ENCODE data around the gene RAET1G. TPM values are rescaled to one million over a fixed set of nuclear protein-coding genes. Genes with fewer than 3 reads are reported as not detected.
"Not testable (repeated sequence)": the region's sequence is repeated elsewhere in the genome, so short reads cannot be mapped to it uniquely, and the experiment has no call there.

The RAET1G gene
- total RNA-seq, 3 donors from 2014 or later (not counting 1 experiment from before 2014, with no cell fraction given) = 0.43 TPM; not detected in 2

DNA sequence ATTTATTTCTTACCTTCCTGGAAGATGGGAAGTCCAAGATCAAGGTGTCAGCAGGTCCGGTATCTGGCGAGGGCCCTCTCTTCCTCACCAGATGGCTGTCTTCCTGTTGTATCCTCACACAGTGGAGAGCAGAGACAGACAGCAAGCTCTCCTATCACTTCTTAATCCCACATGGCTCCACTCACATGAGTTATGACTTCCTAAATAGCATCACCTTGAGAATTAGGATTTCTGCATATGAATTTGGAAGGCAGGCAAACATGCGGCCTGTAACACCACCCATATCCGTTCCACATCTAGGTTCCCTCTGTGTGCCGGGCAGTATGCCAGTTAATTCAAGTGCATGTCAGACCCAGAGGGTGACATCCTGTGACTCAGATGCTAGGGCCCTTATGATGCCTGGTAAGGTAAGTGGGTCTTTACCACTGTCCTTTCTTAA, 27.1 kb downstream of the RAET1G start:
- H3K4me1 ChIP-seq (ENCODE audit: control insufficient read depth, insufficient read depth, low read length) = no peaks in the 10 kb centered on the region
- H3K4me3 ChIP-seq (ENCODE audit: low read length) = no peak overlapping the region
- Mint-ChIP-seq H3K4me3 (no peak overlapping the region), H3K27me3 (ENCODE audit: low read depth in 2 of 2) (peaks cover 12 to 23% of the 10 kb centered on the region in 2 donors), H3K27ac (no peak overlapping the region), H3K9me3 (no peaks in the 10 kb centered on the region), H3K4me1 (peaks cover 0 to 6% of the 10 kb centered on the region in 2 donors), H3K36me3 (no peaks in the 10 kb centered on the region)
- intact Hi-C loops (cut with micrococcal nuclease) = no loop called here
- H3K27ac ChIP-seq (ENCODE audit: low read length) = no peak overlapping the region
- WGBS (ENCODE audit: insufficient coverage) = 46% methylated on average over 5 of the region's 5 CpGs
- H3K9me3 ChIP-seq (ENCODE audit: control insufficient read depth, insufficient read depth, low read length) = no peaks in the 10 kb centered on the region
- TF ChIP-seq, protein P1, sequence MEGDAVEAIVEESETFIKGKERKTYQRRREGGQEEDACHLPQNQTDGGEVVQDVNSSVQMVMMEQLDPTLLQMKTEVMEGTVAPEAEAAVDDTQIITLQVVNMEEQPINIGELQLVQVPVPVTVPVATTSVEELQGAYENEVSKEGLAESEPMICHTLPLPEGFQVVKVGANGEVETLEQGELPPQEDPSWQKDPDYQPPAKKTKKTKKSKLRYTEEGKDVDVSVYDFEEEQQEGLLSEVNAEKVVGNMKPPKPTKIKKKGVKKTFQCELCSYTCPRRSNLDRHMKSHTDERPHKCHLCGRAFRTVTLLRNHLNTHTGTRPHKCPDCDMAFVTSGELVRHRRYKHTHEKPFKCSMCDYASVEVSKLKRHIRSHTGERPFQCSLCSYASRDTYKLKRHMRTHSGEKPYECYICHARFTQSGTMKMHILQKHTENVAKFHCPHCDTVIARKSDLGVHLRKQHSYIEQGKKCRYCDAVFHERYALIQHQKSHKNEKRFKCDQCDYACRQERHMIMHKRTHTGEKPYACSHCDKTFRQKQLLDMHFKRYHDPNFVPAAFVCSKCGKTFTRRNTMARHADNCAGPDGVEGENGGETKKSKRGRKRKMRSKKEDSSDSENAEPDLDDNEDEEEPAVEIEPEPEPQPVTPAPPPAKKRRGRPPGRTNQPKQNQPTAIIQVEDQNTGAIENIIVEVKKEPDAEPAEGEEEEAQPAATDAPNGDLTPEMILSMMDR (IDR thresholded peaks at IDR 0.05) = no peak
- H3K36me3 ChIP-seq (ENCODE audit: control insufficient read depth, insufficient read depth, low read length) = no peaks in the 10 kb centered on the region
- ATAC-seq = peak in 1 of 3 donors; percentile 30
- no peaks in the 10 kb centered on the region for H3K27me3 ChIP-seq (ENCODE audit: control insufficient read depth, insufficient read depth, low read length)
- DNase-seq = peak in 1 of 2 donors; percentile 66

DNA sequence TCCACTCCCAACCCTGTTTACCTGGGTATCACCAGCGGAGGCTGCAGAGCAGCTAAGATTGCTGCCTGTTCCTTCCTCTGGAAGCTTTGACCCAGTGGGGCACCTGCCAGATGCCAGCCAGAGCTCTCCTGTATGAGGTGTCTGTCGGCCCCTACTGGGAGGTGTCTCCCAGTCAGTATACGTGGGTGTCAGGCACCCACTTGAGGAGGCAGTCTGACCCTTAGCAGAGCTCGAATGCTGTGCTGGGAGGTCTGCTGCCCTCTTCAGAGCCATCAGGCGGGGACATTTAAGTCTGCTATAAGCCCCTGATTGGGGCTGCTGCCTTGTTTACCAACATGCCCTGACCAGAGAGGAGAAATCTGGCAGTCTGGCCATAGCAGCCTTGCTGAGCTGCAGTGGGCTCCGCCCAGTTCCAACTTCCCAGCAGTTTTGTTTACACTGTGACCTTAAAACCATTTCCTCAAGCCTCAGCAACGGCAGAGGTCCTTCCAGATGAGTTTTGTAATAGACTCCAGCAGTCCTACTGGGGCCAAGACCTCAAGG, 27.8 kb downstream of the RAET1G start:
- TF ChIP-seq, protein P1 (IDR thresholded peaks at IDR 0.05) = no peak
- DNase-seq = no peak

DNA sequence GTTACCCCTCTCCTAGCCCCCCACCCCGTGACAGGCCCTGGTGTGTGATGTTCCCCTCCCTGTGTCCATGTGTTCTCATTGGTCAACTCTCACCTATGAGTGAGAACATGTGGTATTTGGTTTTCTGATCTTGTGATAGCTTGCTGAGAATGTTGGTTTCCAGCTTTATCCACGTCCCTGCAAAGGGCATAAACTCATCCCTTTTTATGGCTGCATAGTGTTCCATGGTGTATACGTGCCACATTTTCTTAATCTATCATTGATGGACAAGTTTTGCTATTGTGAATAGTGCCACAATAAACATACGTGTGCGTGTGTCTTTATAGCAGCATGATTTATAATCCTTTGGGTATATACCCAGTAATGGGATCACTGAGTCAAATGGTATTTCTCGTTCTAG, 31.1 kb downstream of the RAET1G start:
- ATAC-seq; H3K4me1 ChIP-seq (ENCODE audit: control insufficient read depth, insufficient read depth, low read length); intact Hi-C loops (cut with micrococcal nuclease); H3K36me3 Mint-ChIP-seq; H3K9me3 Mint-ChIP-seq; DNase-seq; H3K4me3 ChIP-seq (ENCODE audit: low read length); H3K27ac Mint-ChIP-seq; H3K9me3 ChIP-seq (ENCODE audit: control insufficient read depth, insufficient read depth, low read length); H3K4me1 Mint-ChIP-seq; H3K27ac ChIP-seq (ENCODE audit: low read length); H3K36me3 ChIP-seq (ENCODE audit: control insufficient read depth, insufficient read depth, low read length); H3K4me3 Mint-ChIP-seq; H3K27me3 ChIP-seq (ENCODE audit: control insufficient read depth, insufficient read depth, low read length): not testable (repeated sequence)
- peaks cover 13 to 28% of the 10 kb centered on the region in 2 donors for H3K27me3 Mint-ChIP-seq (ENCODE audit: low read depth in 2 of 2)
- WGBS (ENCODE audit: insufficient coverage) = 79% methylated on average over 3 of the region's 6 CpGs

More for the DNA sequence above, 27.8 kb downstream of the RAET1G start:
- no peaks in the 10 kb centered on the region for H3K27me3 ChIP-seq (ENCODE audit: control insufficient read depth, insufficient read depth, low read length)
- Mint-ChIP-seq H3K4me3 (no peak overlapping the region), H3K27ac (no peak overlapping the region), H3K27me3 (ENCODE audit: low read depth in 2 of 2) (peaks cover 12 to 23% of the 10 kb centered on the region in 2 donors), H3K9me3 (no peaks in the 10 kb centered on the region), H3K4me1 (peaks cover 0 to 6% of the 10 kb centered on the region in 2 donors), H3K36me3 (no peaks in the 10 kb centered on the region)
- no peak for ATAC-seq
- no peaks in the 10 kb centered on the region for H3K36me3 ChIP-seq (ENCODE audit: control insufficient read depth, insufficient read depth, low read length)
- WGBS (ENCODE audit: insufficient coverage) = 77% methylated on average over 7 of the region's 7 CpGs
- H3K4me3 ChIP-seq (ENCODE audit: low read length) = no peak overlapping the region
- intact Hi-C loops (cut with micrococcal nuclease) = no loop called here
- H3K4me1 ChIP-seq (ENCODE audit: control insufficient read depth, insufficient read depth, low read length) = no peaks in the 10 kb centered on the region
- H3K9me3 ChIP-seq (ENCODE audit: control insufficient read depth, insufficient read depth, low read length) = no peaks in the 10 kb centered on the region
- H3K27ac ChIP-seq (ENCODE audit: low read length) = no peak overlapping the region

DNA sequence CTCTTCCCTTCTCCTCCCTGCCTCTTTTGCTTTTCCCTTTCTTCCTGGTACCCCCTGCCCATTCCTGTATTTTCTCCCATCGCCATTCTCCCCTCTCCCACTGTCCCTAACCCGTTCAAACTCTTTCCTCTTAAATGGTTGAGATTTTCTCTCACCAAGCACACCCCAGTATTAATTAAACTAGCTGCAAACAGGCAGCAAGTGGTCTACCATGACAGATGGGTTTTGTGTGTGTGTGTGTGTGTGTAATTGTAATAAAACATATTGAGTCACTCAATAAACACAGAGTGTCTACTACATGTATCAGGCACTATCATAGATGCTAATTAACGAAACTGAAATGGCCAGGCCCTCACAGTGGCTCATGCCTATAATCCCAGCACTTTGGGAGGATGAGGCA, 31.7 kb downstream of the RAET1G start:
- WGBS (ENCODE audit: insufficient coverage) = 78% methylated on average over 3 of the region's 3 CpGs
- H3K36me3 ChIP-seq (ENCODE audit: control insufficient read depth, insufficient read depth, low read length) = no peaks in the 10 kb centered on the region
- H3K36me3 Mint-ChIP-seq = no peaks in the 10 kb centered on the region
- no peaks in the 10 kb centered on the region for H3K9me3 Mint-ChIP-seq
- H3K4me1 Mint-ChIP-seq = peaks cover 0 to 6% of the 10 kb centered on the region in 2 donors
- no peak for ATAC-seq
- peaks cover 14 to 30% of the 10 kb centered on the region in 2 donors for H3K27me3 Mint-ChIP-seq (ENCODE audit: low read depth in 2 of 2)
- no peaks in the 10 kb centered on the region for H3K27me3 ChIP-seq (ENCODE audit: control insufficient read depth, insufficient read depth, low read length)
- TF ChIP-seq, protein P1 (IDR thresholded peaks at IDR 0.05) = no peak
- H3K4me3 Mint-ChIP-seq = no peak overlapping the region
- intact Hi-C loops (cut with micrococcal nuclease) = no loop called here
- no peaks in the 10 kb centered on the region for H3K9me3 ChIP-seq (ENCODE audit: control insufficient read depth, insufficient read depth, low read length)
- no peak overlapping the region for H3K4me3 ChIP-seq (ENCODE audit: low read length)
- no peak for DNase-seq
- H3K27ac Mint-ChIP-seq = no peak overlapping the region
- H3K4me1 ChIP-seq (ENCODE audit: control insufficient read depth, insufficient read depth, low read length) = no peaks in the 10 kb centered on the region
- H3K27ac ChIP-seq (ENCODE audit: low read length) = no peak overlapping the region

All from natural killer cell (primary cell).